Vagina (tissue), 2 donors: ENCODE data around the gene PGAP2. TPM values are rescaled to one million over a fixed set of nuclear protein-coding genes. Genes with fewer than 3 reads are reported as not detected.
A peak's percentile ranks its signal among the peaks of the same experiment; 100 is the strongest.
"Not testable (repeated sequence)": the region's sequence is repeated elsewhere in the genome, so short reads cannot be mapped to it uniquely, and the experiment has no call there.

Experiments
- DNase-seq, 2 donors: peaks; one replicate each; pipeline ENCODE4 v3.0.0-alpha.2; 2017; ENCODE audit errors: extremely low spot score in 2 of 2
- H3K27ac ChIP-seq: fragments of 200-600 bp; sonication (generic); one replicate; pipeline ENCODE4 v1.5.1; 2019
- H3K27me3 ChIP-seq: fragments of 200-600 bp; sonication (generic); one replicate; pipeline ENCODE4 v1.5.1; 2019
- H3K36me3 ChIP-seq, 2 donors: fragments of 200-600 bp; sonication (generic); one replicate each; pipeline ENCODE4 v1.5.1; 2017 to 2019
- H3K4me1 ChIP-seq: fragments of 200-600 bp; sonication (generic); one replicate; pipeline ENCODE4 v1.5.1; 2019
- H3K4me3 ChIP-seq, 2 donors: fragments of 200-600 bp; sonication (generic); 1 replicate in 1 of 2; 2 replicates in 1 of 2; pipeline ENCODE4 v1.5.1; 2016 to 2019
- H3K9me3 ChIP-seq: fragments of 200-600 bp; sonication (generic); one replicate; pipeline ENCODE4 v1.5.1; 2019
- CTCF ChIP-seq, 3 experiments: fragments of 450-650 bp in 2 of 3; fragments of 200-600 bp in 1 of 3; sonication (generic) in 1 of 3; IDR thresholded peaks; one replicate each; pipeline ENCODE4 v1.5.1; 2017 to 2019; ENCODE audit warnings: antibody characterized with exemption in 3 of 3, mild to moderate bottlenecking in 2 of 3, moderate library complexity in 2 of 3
- POLR2A ChIP-seq, 2 donors: fragments of 450-650 bp; IDR thresholded peaks; one replicate each; pipeline ENCODE4 v1.6.1; 2017; ENCODE audit warnings: antibody characterized with exemption in 2 of 2, mild to moderate bottlenecking in 2 of 2, moderate library complexity in 2 of 2
- POLR2AphosphoS5 ChIP-seq, 2 donors: sonication (generic); formaldehyde crosslinking; IDR thresholded peaks; one replicate each; pipeline ENCODE4 v1.9.0; 2017; ENCODE audit warnings: antibody characterized with exemption in 2 of 2, mild to moderate bottlenecking in 2 of 2, low read depth in 1 of 2; ENCODE audit not compliant: insufficient read depth in 1 of 2
- intact Hi-C: fragments of 100-400 bp; cut with DNase I; formaldehyde crosslinking; loops from one replicate; pipeline ENCODE4 v1.15.1; 2023
- total RNA-seq: library from RNA; depleted of rRNA; stranded (reverse); fragments of >200 nt; gene quantifications from one replicate; pipeline ENCODE4 v1.2.3, GENCODE V29; 2016

Gene PGAP2
- total RNA-seq, 1 donor from 2014 or later, result 19.6 TPM

DNA sequence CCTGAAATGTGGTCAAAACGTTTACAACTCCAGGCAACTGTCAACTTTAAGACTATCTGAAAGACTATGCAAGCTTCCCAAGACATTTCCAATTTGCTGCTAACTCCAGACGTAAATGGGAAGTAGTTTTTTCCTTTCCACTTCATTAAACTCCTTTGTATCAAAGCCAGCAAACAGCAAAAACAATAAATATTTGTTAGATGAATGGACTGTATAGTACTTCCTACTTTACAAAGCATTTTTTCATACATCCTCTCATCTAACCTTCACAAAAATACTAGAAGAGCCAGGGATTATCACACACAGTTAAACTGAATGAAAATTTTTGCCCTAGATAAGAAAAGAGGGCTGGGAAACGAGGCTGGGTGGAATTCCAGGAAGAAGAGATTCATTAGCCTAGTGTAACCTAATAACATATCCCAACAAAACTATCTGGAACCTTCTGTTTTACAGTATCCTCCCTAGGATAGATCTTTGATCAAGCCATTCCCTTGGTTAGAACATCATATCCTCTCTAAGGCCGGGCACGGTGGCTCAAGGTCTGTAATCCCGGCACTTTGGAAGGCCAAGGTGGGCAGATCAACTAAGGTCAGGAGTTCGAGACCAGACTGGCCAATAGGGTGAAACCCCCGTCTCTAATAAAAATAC is 21.5 kb upstream of the PGAP2 start:
- intact Hi-C loops, result no loop called here
- H3K27ac ChIP-seq, result no peak overlapping the region

GRCh38 chr11:3794387-3794786 is 14.0 kb upstream of the PGAP2 start:
- Histone ChIP-seq H3K36me3 (peaks cover 5 to 25% of the 10 kb centered on the region in 2 donors), H3K4me1 (peaks cover 51% of the 10 kb centered on the region)
- intact Hi-C loops, H3K27me3 ChIP-seq, DNase-seq, H3K9me3 ChIP-seq, H3K4me3 ChIP-seq, H3K27ac ChIP-seq: not testable (repeated sequence)
- TF ChIP-seq POLR2AphosphoS5 (IDR thresholded peaks at IDR 0.05; ENCODE audit: insufficient read depth in 1 of 2, low read depth in 1 of 2), result peak in 1 of 2 donors; percentile 10

More for the DNA sequence above, 21.5 kb upstream of the PGAP2 start:
- H3K27me3 ChIP-seq, result no peaks in the 10 kb centered on the region
- peaks cover 33% of the 10 kb centered on the region for H3K4me1 ChIP-seq
- H3K9me3 ChIP-seq, result no peaks in the 10 kb centered on the region
- TF ChIP-seq POLR2A (IDR thresholded peaks at IDR 0.05) (no peak), POLR2AphosphoS5 (IDR thresholded peaks at IDR 0.05; ENCODE audit: insufficient read depth in 1 of 2, low read depth in 1 of 2) (no peak), CTCF (IDR thresholded peaks at IDR 0.05) (no peak)
- H3K4me3 ChIP-seq, result no peak overlapping the region
- no peak for DNase-seq
- peaks cover 0 to 14% of the 10 kb centered on the region in 2 donors for H3K36me3 ChIP-seq

DNA sequence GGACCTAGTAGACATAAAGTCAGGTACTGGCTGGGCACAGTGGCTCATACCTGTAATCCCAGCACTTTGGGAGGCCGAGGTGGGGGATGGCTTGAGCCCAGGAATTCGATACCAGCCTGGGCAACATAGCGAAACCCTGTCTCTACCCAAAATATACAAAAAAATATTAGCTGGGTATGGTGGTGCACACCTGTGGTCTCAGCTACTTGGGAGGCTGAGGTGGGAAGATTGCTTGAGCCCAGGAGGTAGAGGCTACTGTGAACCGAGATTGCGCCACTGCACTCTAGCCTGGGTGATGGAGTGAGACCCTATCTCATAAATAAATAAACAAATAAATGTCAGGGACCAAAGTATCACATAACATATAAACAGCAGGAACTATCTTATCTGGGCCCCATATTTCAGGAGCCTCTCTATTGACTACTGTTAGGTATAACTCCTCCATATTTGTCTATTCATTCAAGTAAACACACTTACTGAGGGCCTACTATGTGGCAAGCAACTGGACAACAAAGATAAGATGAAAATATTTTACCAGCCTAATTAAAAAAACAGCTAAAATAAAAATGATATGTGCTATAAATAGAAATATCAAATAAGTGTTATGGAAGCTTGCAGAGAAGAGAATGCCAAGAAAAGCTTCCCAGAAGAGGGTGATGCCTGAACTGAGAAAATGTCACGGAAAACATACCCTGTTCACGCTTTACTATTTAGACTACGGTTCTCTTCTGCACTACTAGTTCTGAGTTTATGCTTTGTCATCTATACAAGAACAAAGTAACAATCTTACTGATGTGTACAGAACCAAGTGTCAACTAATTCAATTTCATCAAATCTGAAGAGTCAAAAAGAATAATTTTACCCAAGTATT is 13.0 kb upstream of the PGAP2 start:
- H3K4me1 ChIP-seq, result peaks cover 43% of the 10 kb centered on the region
- intact Hi-C loops, result no loop called here
- H3K27me3 ChIP-seq, result no peaks in the 10 kb centered on the region
- peaks cover 5 to 22% of the 10 kb centered on the region in 2 donors for H3K36me3 ChIP-seq
- no peak for TF ChIP-seq CTCF (IDR thresholded peaks at IDR 0.05)
- TF ChIP-seq POLR2A (IDR thresholded peaks at IDR 0.05), result no peak
- TF ChIP-seq POLR2AphosphoS5 (IDR thresholded peaks at IDR 0.05; ENCODE audit: insufficient read depth in 1 of 2, low read depth in 1 of 2), result no peak
- DNase-seq, result peak in 1 of 2 donors; percentile 16
- no peak overlapping the region for H3K27ac ChIP-seq
- no peaks in the 10 kb centered on the region for H3K9me3 ChIP-seq
- H3K4me3 ChIP-seq, result peak overlapping the region; percentile 67

- Histone ChIP-seq H3K27ac (peak overlapping the region; percentile 89), H3K4me3 (peak overlapping the region; percentile 67), H3K9me3 (no peaks in the 10 kb centered on the region), H3K4me1 (peaks cover 38% of the 10 kb centered on the region), H3K36me3 (peaks cover 5 to 20% of the 10 kb centered on the region in 2 donors), H3K27me3 (no peaks in the 10 kb centered on the region)
- no peak for TF ChIP-seq POLR2A (IDR thresholded peaks at IDR 0.05)
- no peak for TF ChIP-seq CTCF (IDR thresholded peaks at IDR 0.05)
- no peak for TF ChIP-seq POLR2AphosphoS5 (IDR thresholded peaks at IDR 0.05; ENCODE audit: insufficient read depth in 1 of 2, low read depth in 1 of 2)
- intact Hi-C loops, result no loop called here
- no peak for DNase-seq
These were observed 12.4 kb upstream of the PGAP2 start for GRCh38 chr11:3796002-3796311.

GRCh38 chr11:3796346-3796745 is 12.0 kb upstream of the PGAP2 start:
- no peaks in the 10 kb centered on the region for H3K27me3 ChIP-seq
- peak overlapping the region; percentile 89 for H3K27ac ChIP-seq
- peak overlapping the region; percentile 67 for H3K4me3 ChIP-seq
- peak in 1 of 2 donors; percentile 69 for DNase-seq
- intact Hi-C loops, result no loop called here
- no peak for TF ChIP-seq POLR2AphosphoS5 (IDR thresholded peaks at IDR 0.05; ENCODE audit: insufficient read depth in 1 of 2, low read depth in 1 of 2)
- no peak for TF ChIP-seq CTCF (IDR thresholded peaks at IDR 0.05)
- TF ChIP-seq POLR2A (IDR thresholded peaks at IDR 0.05), result no peak
- H3K36me3 ChIP-seq, result peaks cover 5 to 17% of the 10 kb centered on the region in 2 donors
- no peaks in the 10 kb centered on the region for H3K9me3 ChIP-seq
- H3K4me1 ChIP-seq, result peaks cover 38% of the 10 kb centered on the region
